Measurements from ENCODE around the gene PRKCQ.

PRKCQ gene

DNA sequence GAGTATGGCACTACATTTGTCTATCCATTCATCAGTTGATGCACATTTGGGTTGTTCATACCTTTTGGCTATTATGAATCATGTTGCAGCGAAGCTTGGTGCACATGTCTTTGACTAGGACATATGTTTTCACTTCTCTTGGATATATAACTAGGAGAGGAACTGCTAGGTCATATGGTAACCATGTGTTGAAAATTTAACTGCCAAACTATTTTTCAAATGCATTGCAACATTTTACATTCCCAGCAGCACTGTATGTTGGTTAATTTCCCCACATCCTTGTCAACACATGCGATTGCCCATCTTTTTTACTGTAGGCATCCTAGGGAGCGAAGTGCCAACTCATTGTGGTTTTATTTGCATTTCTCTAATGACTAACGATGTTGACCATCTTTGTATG lies 183.4 kb downstream of the PRKCQ start:
- H3K9ac ChIP-seq (ENCODE audit: low read depth, low read length): no peak overlapping the region
- H3K36me3 ChIP-seq (ENCODE audit: insufficient read depth, low read length): no peaks in the 10 kb centered on the region
- H3K4me1 ChIP-seq (ENCODE audit: insufficient read depth, low read length): peaks cover 16% of the 10 kb centered on the region; the same call in 1 of the 2 replicates
- 0 out of 2 replicates have a peak, but pooled peaks cover 2% of the 10 kb centered on the region for H3K9me3 ChIP-seq (ENCODE audit: control insufficient read depth, insufficient read depth, low read length)

- 0 out of 2 replicates have a peak, but pooled peaks cover 5% of the 10 kb centered on the region for H3K9me3 ChIP-seq (ENCODE audit: control insufficient read depth, insufficient read depth, low read length)
- H3K4me1 ChIP-seq (ENCODE audit: insufficient read depth, low read length): peaks cover 16% of the 10 kb centered on the region; the same call in 1 of the 2 replicates
- no peak overlapping the region for H3K9ac ChIP-seq (ENCODE audit: low read depth, low read length)
- H3K36me3 ChIP-seq (ENCODE audit: insufficient read depth, low read length): no peaks in the 10 kb centered on the region
These were observed 183.8 kb downstream of the PRKCQ start for GRCh38 chr10:6396226-6396625.

- 0 out of 2 replicates have a peak, but pooled peaks cover 5% of the 10 kb centered on the region for H3K9me3 ChIP-seq (ENCODE audit: control insufficient read depth, insufficient read depth, low read length)
- no peak overlapping the region for H3K9ac ChIP-seq (ENCODE audit: low read depth, low read length)
- H3K4me1 ChIP-seq (ENCODE audit: insufficient read depth, low read length): peaks cover 16% of the 10 kb centered on the region; the same call in 1 of the 2 replicates
- H3K36me3 ChIP-seq (ENCODE audit: insufficient read depth, low read length): no peaks in the 10 kb centered on the region
These were observed 184.5 kb downstream of the PRKCQ start for GRCh38 chr10:6395606-6396005.

DNA sequence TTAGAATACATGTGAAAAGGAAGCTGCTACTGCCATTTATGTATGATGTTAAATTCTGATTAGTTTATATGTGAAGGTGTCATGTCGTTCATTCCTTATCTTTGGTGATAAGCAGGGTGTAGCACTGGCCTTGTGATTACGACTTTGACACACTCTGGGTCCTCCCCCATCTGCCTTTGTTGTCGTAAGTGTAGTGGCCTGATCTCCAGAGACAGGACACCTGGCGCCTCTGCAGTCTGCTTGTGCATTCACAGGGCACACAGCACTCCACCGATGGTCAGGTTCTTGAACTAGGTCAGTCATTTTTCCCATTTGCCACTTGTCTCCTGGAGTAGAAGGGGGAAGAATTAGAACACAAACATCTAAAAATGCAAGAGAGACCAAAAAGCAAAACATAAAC lies 186.0 kb downstream of the PRKCQ start:
- Histone ChIP-seq H3K36me3 (ENCODE audit: insufficient read depth, low read length) (no peaks in the 10 kb centered on the region), H3K9me3 (ENCODE audit: control insufficient read depth, insufficient read depth, low read length) (0 out of 2 replicates have a peak, but pooled peaks cover 5% of the 10 kb centered on the region), H3K4me1 (ENCODE audit: insufficient read depth, low read length) (peaks cover 4% of the 10 kb centered on the region; the same call in 1 of the 2 replicates), H3K9ac (ENCODE audit: low read depth, low read length) (no peak overlapping the region)

GRCh38 chr10:6393168-6393567 lies 186.9 kb downstream of the PRKCQ start:
- H3K4me1 ChIP-seq (ENCODE audit: insufficient read depth, low read length): no peaks in the 10 kb centered on the region
- no peaks in the 10 kb centered on the region for H3K36me3 ChIP-seq (ENCODE audit: insufficient read depth, low read length)
- H3K9ac ChIP-seq (ENCODE audit: low read depth, low read length): no peak overlapping the region
- H3K9me3 ChIP-seq (ENCODE audit: control insufficient read depth, insufficient read depth, low read length): 0 out of 2 replicates have a peak, but pooled peaks cover 5% of the 10 kb centered on the region

GRCh38 chr10:6390213-6390845 lies 189.7 kb downstream of the PRKCQ start:
- 0 out of 2 replicates have a peak, but pooled peaks cover 5% of the 10 kb centered on the region for H3K9me3 ChIP-seq (ENCODE audit: control insufficient read depth, insufficient read depth, low read length)
- no peak overlapping the region for H3K9ac ChIP-seq (ENCODE audit: low read depth, low read length)
- H3K36me3 ChIP-seq (ENCODE audit: insufficient read depth, low read length): no peaks in the 10 kb centered on the region
- H3K4me1 ChIP-seq (ENCODE audit: insufficient read depth, low read length): no peaks in the 10 kb centered on the region

DNA sequence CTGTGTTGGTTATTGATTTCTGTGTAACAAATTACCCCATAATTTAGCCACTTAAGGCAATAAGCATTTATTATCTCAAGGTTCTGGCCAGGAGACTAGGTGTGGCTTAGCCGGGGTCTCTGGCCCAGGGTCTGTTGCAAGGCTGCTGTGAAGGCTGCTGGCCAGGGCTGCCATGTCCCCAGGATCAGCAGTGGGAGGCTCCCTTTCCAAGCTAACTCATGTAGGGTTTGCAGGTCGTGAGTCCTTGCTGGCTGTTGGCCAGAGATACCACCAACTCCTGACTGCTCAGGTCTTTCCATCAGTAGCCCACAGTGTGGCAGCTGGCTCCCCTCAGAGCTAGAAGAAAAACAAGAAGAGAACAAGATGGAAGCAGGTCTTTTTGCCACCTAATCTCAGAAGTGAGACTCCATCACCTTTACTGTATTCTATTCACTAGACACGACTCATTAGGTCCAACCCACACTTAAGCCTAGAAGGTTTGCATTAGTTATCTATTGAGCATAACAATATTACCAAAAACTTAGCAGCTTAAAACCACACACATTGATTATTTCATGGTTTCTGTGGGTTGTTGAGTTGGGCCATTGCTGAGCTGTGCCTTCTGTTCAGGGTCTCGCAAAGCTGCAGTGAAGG lies 191.7 kb downstream of the PRKCQ start:
- no peaks in the 10 kb centered on the region for H3K4me1 ChIP-seq (ENCODE audit: insufficient read depth, low read length)
- H3K9ac ChIP-seq (ENCODE audit: low read depth, low read length): no peak overlapping the region

DNA sequence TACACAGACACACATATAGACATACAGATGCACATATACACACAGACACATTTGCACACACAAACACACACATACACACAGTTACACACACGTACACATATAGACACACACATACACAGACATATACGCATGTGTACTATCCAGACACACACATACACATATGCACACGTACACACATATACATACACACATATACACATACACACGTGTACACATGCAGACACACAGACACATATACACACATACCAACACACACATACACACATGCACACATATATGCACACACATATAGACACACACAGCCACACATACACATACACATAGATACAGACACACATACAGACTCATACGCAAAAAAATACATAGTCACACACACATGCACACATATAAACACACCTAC lies 193.1 kb downstream of the PRKCQ start:
- Histone ChIP-seq H3K4me1 (ENCODE audit: insufficient read depth, low read length) (no peaks in the 10 kb centered on the region), H3K9me3 (ENCODE audit: control insufficient read depth, insufficient read depth, low read length) (peaks cover 7% of the 10 kb centered on the region; the same call in 1 of the 2 replicates), H3K9ac (ENCODE audit: low read depth, low read length) (no peak overlapping the region), H3K36me3 (ENCODE audit: insufficient read depth, low read length) (no peaks in the 10 kb centered on the region)

More for the DNA sequence above, 191.7 kb downstream of the PRKCQ start:
- no peaks in the 10 kb centered on the region for H3K36me3 ChIP-seq (ENCODE audit: insufficient read depth, low read length)
- H3K9me3 ChIP-seq (ENCODE audit: control insufficient read depth, insufficient read depth, low read length): 0 out of 2 replicates have a peak, but pooled peaks cover 5% of the 10 kb centered on the region

- Histone ChIP-seq H3K4me1 (ENCODE audit: insufficient read depth, low read length) (no peaks in the 10 kb centered on the region), H3K36me3 (ENCODE audit: insufficient read depth, low read length) (no peaks in the 10 kb centered on the region), H3K9me3 (ENCODE audit: control insufficient read depth, insufficient read depth, low read length) (peaks cover 2% of the 10 kb centered on the region; the same call in 1 of the 2 replicates), H3K9ac (ENCODE audit: low read depth, low read length) (no peak overlapping the region)
These were observed 193.7 kb downstream of the PRKCQ start for GRCh38 chr10:6386346-6386745.

- H3K9ac ChIP-seq (ENCODE audit: low read depth, low read length): no peak overlapping the region
- no peaks in the 10 kb centered on the region for H3K4me1 ChIP-seq (ENCODE audit: insufficient read depth, low read length)
- no peaks in the 10 kb centered on the region for H3K36me3 ChIP-seq (ENCODE audit: insufficient read depth, low read length)
- H3K9me3 ChIP-seq (ENCODE audit: control insufficient read depth, insufficient read depth, low read length): peaks cover 2% of the 10 kb centered on the region; the same call in 1 of the 2 replicates
These were observed 194.4 kb downstream of the PRKCQ start for GRCh38 chr10:6385665-6386064.

- Histone ChIP-seq H3K4me1 (ENCODE audit: insufficient read depth, low read length) (no peaks in the 10 kb centered on the region), H3K36me3 (ENCODE audit: insufficient read depth, low read length) (no peaks in the 10 kb centered on the region), H3K9ac (ENCODE audit: low read depth, low read length) (no peak overlapping the region), H3K9me3 (ENCODE audit: control insufficient read depth, insufficient read depth, low read length) (peaks cover 6% of the 10 kb centered on the region)
These were observed 195.2 kb downstream of the PRKCQ start for GRCh38 chr10:6384847-6385246.

DNA sequence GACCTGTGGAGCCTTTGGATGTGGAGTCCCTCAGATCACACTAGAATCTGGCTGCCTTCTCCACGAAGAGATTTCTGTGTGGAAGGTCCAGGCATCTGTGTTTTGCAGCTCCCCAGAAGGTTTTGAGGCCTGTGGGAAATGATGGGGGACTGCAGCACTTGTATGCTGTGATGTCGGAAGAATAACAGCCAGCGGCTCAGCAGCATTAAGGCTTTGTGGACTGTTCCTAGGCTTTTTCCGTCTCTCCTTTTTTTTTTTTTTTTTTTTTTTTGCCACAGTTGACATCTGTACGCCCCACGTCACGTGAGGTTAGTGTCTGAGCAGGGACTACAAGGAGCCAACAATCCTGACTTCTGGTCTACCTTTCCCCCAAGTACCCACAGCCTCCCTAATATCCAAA lies 196.0 kb downstream of the PRKCQ start:
- no peak overlapping the region for H3K9ac ChIP-seq (ENCODE audit: low read depth, low read length)
- H3K36me3 ChIP-seq (ENCODE audit: insufficient read depth, low read length): no peaks in the 10 kb centered on the region
- no peaks in the 10 kb centered on the region for H3K4me1 ChIP-seq (ENCODE audit: insufficient read depth, low read length)
- peaks cover 9% of the 10 kb centered on the region for H3K9me3 ChIP-seq (ENCODE audit: control insufficient read depth, insufficient read depth, low read length)

DNA sequence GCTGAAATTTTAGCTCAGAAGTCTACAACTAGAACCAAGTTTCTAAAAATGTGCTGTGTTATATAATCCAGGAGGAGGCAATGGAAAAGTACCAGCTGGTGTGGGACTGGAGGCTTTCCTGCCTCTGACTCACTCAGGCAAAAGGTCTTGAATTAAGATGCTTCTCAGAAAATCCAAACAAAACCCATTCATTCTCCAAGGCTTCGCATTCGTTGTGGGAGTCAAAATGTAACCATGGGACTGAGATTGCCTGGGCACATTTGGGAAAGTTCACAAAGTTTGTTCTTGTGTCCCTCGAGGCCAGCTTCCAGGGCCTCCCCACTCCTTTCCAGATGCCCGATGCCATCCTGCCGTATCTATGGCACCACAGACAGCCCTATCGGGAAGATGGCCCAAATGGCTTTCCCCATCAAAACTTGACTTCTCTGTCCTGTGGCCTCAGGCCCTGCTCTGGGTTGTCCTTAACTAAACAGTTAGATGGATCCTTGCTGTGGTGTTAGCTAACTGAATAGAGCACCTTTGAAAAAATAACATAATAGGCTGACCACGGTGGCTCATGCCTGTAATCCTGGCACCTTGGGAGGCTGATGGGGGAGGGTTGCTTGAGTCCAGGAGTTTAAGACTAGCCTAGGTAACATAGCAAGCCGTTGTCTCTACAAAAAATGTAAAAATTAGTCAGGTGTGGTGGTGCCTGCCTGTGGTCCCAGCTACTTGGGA lies 196.8 kb downstream of the PRKCQ start:
- Histone ChIP-seq H3K4me1 (ENCODE audit: insufficient read depth, low read length) (no peaks in the 10 kb centered on the region), H3K36me3 (ENCODE audit: insufficient read depth, low read length) (no peaks in the 10 kb centered on the region), H3K9ac (ENCODE audit: low read depth, low read length) (no peak overlapping the region), H3K9me3 (ENCODE audit: control insufficient read depth, insufficient read depth, low read length) (peaks cover 16% of the 10 kb centered on the region)

DNA sequence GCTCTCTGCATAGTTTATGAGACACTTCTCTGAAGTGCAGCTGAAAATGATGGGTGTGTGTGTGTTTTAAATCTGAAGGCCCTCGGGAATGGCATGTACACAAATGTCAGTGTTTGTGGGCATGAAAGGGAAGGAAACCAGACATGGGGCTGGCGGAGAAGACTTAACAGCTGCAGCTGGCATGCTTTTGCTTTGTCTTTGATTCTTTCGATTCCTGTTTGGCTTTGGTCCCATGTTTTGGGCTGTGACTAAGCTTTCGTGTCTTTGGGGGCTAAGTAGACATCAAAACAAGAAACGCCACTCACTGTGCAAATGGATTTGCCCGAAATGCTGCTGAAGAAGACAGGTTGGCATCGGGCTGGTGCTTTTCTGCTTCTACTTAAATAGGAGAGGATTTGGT lies 198.0 kb downstream of the PRKCQ start:
- Histone ChIP-seq H3K36me3 (ENCODE audit: insufficient read depth, low read length) (no peaks in the 10 kb centered on the region), H3K9ac (ENCODE audit: low read depth, low read length) (no peak overlapping the region), H3K9me3 (ENCODE audit: control insufficient read depth, insufficient read depth, low read length) (peaks cover 18% of the 10 kb centered on the region), H3K4me1 (ENCODE audit: insufficient read depth, low read length) (no peaks in the 10 kb centered on the region)

Measured in ES-I3 (cell line).